EH (cell line): Measurements from ENCODE around the gene GRM8.
"Not testable (repeated sequence)": the region's sequence is repeated elsewhere in the genome, so short reads cannot be mapped to it uniquely, and the experiment has no call there.

Experiments
- DNase-seq: peaks from one replicate; pipeline ENCODE4 v3.0.0-alpha.2; 2015; ENCODE audit warnings: low read depth

GRM8 gene

GRCh38 chr7:127029823-127030222, 222.9 kb downstream of the GRM8 start:
- DNase-seq: no peak

- DNase-seq: no peak
Observed at GRCh38 chr7:127021857-127022256, 230.9 kb downstream of the GRM8 start.

- DNase-seq: no peak
Observed at GRCh38 chr7:127021019-127021738, 231.6 kb downstream of the GRM8 start.

GRCh38 chr7:127018889-127019288, 233.9 kb downstream of the GRM8 start:
- no peak for DNase-seq

- DNase-seq: no peak
Observed at GRCh38 chr7:127017196-127017595, 235.5 kb downstream of the GRM8 start.

GRCh38 chr7:127000725-127001124, 252.0 kb downstream of the GRM8 start:
- DNase-seq: no peak

GRCh38 chr7:126996659-126997058, 256.1 kb downstream of the GRM8 start:
- DNase-seq: no peak

GRCh38 chr7:126993626-126994213, 259.0 kb downstream of the GRM8 start:
- DNase-seq: no peak

GRCh38 chr7:126988022-126988421, 264.7 kb downstream of the GRM8 start:
- no peak for DNase-seq

GRCh38 chr7:126979722-126980121, 273.0 kb downstream of the GRM8 start:
- DNase-seq: no peak

- DNase-seq: no peak
Observed at GRCh38 chr7:126978865-126979264, 273.9 kb downstream of the GRM8 start.

GRCh38 chr7:126973066-126973465, 279.7 kb downstream of the GRM8 start:
- no peak for DNase-seq

- no peak for DNase-seq
Observed at GRCh38 chr7:126972571-126972970, 280.2 kb downstream of the GRM8 start.

GRCh38 chr7:126959649-126960048, 293.1 kb downstream of the GRM8 start:
- DNase-seq: no peak

- DNase-seq: no peak
Observed at GRCh38 chr7:126958367-126958766, 294.4 kb downstream of the GRM8 start.

GRCh38 chr7:126957443-126957842, 295.3 kb downstream of the GRM8 start:
- no peak for DNase-seq

- DNase-seq: no peak
Observed at GRCh38 chr7:126953461-126953860, 299.3 kb downstream of the GRM8 start.

GRCh38 chr7:126948664-126949063, 304.1 kb downstream of the GRM8 start:
- DNase-seq: no peak

- no peak for DNase-seq
Observed at GRCh38 chr7:126940723-126941307, 311.9 kb downstream of the GRM8 start.

- no peak for DNase-seq
Observed at GRCh38 chr7:126937171-126937570, 315.6 kb downstream of the GRM8 start.

- DNase-seq: no peak
Observed at GRCh38 chr7:126931581-126931980, 321.2 kb downstream of the GRM8 start.

- no peak for DNase-seq
Observed at GRCh38 chr7:126930166-126930565, 322.6 kb downstream of the GRM8 start.

- no peak for DNase-seq
Observed at GRCh38 chr7:126924477-126924876, 328.3 kb downstream of the GRM8 start.

GRCh38 chr7:126911627-126912026, 341.1 kb downstream of the GRM8 start:
- DNase-seq: not testable (repeated sequence)
